H1 (cell line): Measurements from ENCODE around the gene TAF10. TPM values are rescaled to one million over a fixed set of nuclear protein-coding genes. Genes with fewer than 3 reads are reported as not detected.

ENCODE experiments used
- ASH2L ChIP-seq: fragments of 200-600, 300-600 bp; sonication (generic); IDR thresholded peaks from one replicate; pipeline ENCODE4 v1.7.1; 2017; ENCODE audit warnings: low read length
- BACH1 ChIP-seq: IDR thresholded peaks from 2 replicates; pipeline ENCODE4 v1.6.1; 2012; ENCODE audit warnings: low read length, improper control_type of control experiment
- BCL11A ChIP-seq, 2 experiments: IDR thresholded peaks; one replicate each; pipeline ENCODE4 v1.6.1; 2011; ENCODE audit warnings: low read depth in 2 of 2, low read length in 2 of 2, mild to moderate bottlenecking in 2 of 2
- CBX5 ChIP-seq: fragments of 300-800, 300-1000 bp; sonication (generic); IDR thresholded peaks from 2 replicates; pipeline ENCODE4 v1.7.1; 2016; ENCODE audit warnings: antibody characterized with exemption, low read length, low read depth
- CTBP2 ChIP-seq: IDR thresholded peaks from 2 replicates; pipeline ENCODE4 v1.7.0; 2011; ENCODE audit warnings: borderline replicate concordance, mild to moderate bottlenecking, moderate library complexity, mixed read lengths, low read length; ENCODE audit not compliant: insufficient read depth, insufficient read length
- EP300 ChIP-seq, 2 experiments: IDR thresholded peaks; 1 replicate in 1 of 2; 2 replicates in 1 of 2; pipeline ENCODE4 v1.6.1; 2011 to 2012; ENCODE audit warnings: low read depth in 2 of 2, low read length in 2 of 2, mild to moderate bottlenecking in 2 of 2, borderline replicate concordance in 1 of 2, inconsistent platforms in 1 of 2, moderate library complexity in 1 of 2
- FOSL1 ChIP-seq: IDR thresholded peaks from 2 replicates; pipeline ENCODE4 v1.6.1; 2011; ENCODE audit warnings: mild to moderate bottlenecking, low read depth, low read length, moderate library complexity; ENCODE audit not compliant: insufficient read depth
- MAFK ChIP-seq: IDR thresholded peaks from 2 replicates; pipeline ENCODE4 v1.6.1; 2012; ENCODE audit warnings: low read depth, mild to moderate bottlenecking, improper control_type of control experiment, low read length
- NANOG ChIP-seq: IDR thresholded peaks from 2 replicates; pipeline ENCODE4 v1.6.1; 2011; ENCODE audit warnings: low read length, low read depth, mild to moderate bottlenecking, inconsistent platforms; ENCODE audit not compliant: insufficient read depth, poor library complexity, severe bottlenecking
- RNF2 ChIP-seq: fragments of 200-900, 300-1000 bp; sonication (generic); IDR thresholded peaks from 2 replicates; pipeline ENCODE4 v1.7.1; 2016; ENCODE audit warnings: borderline replicate concordance, low read depth, mild to moderate bottlenecking, antibody characterized with exemption, low read length; ENCODE audit not compliant: poor library complexity, severe bottlenecking; ENCODE audit errors: missing control alignments
- SAP30 ChIP-seq: fragments of 300-600 bp; sonication (generic); IDR thresholded peaks from 2 replicates; pipeline ENCODE4 v1.7.1; 2012; ENCODE audit warnings: low read length, moderate library complexity, mild to moderate bottlenecking, inconsistent platforms; ENCODE audit not compliant: insufficient read depth, insufficient replicate concordance
- SIX5 ChIP-seq: IDR thresholded peaks from 2 replicates; pipeline ENCODE4 v1.6.1; 2011; ENCODE audit warnings: mild to moderate bottlenecking, low read depth, low read length
- SP4 ChIP-seq: IDR thresholded peaks from 2 replicates; pipeline ENCODE4 v1.6.1; 2012; ENCODE audit warnings: low read length, inconsistent platforms
- TAF1 ChIP-seq: IDR thresholded peaks from 2 replicates; pipeline ENCODE4 v1.6.1; 2011; ENCODE audit warnings: mild to moderate bottlenecking, low read depth, low read length
- TCF12 ChIP-seq: IDR thresholded peaks from 2 replicates; pipeline ENCODE4 v1.6.1; 2011; ENCODE audit warnings: low read depth, mild to moderate bottlenecking, low read length
- TEAD4 ChIP-seq: IDR thresholded peaks from 2 replicates; pipeline ENCODE4 v1.6.1; 2012; ENCODE audit warnings: low read depth, low read length, inconsistent platforms, mixed read lengths
- YY1 ChIP-seq: IDR thresholded peaks from 2 replicates; pipeline ENCODE4 v1.6.1; 2011; ENCODE audit warnings: low read depth, mild to moderate bottlenecking, low read length
- polyA plus RNA-seq, 7 experiments: library from polyadenylated mRNA; depleted of rRNA in 3 of 7; stranded (reverse) in 5 of 7; unstranded in 2 of 7; fragments of >200 nt in 5 of 7; fragments of 200-250 nt in 2 of 7; gene quantifications; 1 replicate in 5 of 7; 2 replicates in 1 of 7; 4 replicates in 1 of 7; pipeline versions ENCODE4 v1.2.1 to v1.2.3, GENCODE V29; 2011 to 2013; ENCODE audit warnings: missing spikeins in 2 of 7, mixed read lengths in 2 of 7
- total RNA-seq: library from RNA; stranded (reverse); fragmentation: NEBNext Ultra II Directional; extraction: Animal tissue kit (Norgen Biotek cat#: 25700); gene quantifications from 2 replicates; pipeline ENCODE4 v1.2.1, GENCODE V29; 2021
- TF ChIP-seq, protein P1 (sequence below): IDR thresholded peaks from 2 replicates; pipeline ENCODE4 v1.6.1; 2011; ENCODE audit warnings: low read length, improper control_type of control experiment
- TF ChIP-seq, protein P2 (sequence below): IDR thresholded peaks from 2 replicates; pipeline ENCODE4 v1.6.1; 2012; ENCODE audit warnings: inconsistent platforms
- TF ChIP-seq, protein P3 (sequence below): IDR thresholded peaks from 2 replicates; pipeline ENCODE4 v1.6.1; 2011; ENCODE audit warnings: low read depth, mild to moderate bottlenecking, low read length; ENCODE audit not compliant: insufficient read depth

Gene TAF10
- total and polyA plus RNA-seq, 2 of the 8 experiments (the other 6 are each of a cell fraction or from before 2014, with no cell fraction given): 128 to 213 TPM

DNA sequence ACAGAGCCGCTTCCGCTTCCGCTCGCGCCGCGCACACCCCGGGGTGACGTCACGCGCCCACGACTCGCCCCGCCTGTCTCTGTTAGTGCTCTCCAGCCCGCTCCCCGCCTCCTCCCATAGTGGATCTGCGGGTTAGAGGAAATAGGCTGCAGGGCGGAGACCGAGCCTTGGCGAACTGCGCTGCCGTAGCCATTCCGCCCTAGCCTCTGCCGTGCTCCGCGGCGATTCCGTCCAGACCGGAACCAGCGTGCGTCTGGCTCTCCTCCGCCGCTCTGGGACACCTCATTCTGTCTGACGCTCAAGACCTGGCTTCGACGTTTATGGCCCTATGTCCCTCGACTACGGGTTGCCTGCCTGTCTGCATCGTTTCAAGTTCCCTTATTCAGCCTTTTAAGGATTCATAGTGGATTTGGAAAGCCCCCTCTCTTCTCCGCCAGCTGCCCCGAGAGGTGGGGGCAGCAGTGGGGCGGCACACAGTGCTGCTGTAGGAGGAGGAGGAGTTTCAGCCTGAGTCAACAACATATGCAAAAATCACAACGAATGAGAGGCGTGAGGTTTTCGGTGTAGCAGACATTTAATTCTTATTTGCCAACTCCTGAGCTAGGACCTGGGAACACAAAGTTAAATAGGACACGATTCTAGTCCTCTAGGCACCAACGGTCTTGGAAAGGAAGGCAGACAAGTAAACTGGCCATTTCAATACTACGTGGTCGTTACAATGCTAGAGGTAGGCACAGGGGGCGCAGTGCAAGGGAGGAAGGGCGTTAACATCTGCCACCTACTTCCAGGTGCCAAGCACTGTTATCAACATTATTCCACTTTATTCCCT lies at the start of gene TAF10 (continued):
- TF ChIP-seq TCF12 (no peak), CTBP2 (no peak), EP300 (IDR thresholded peaks at IDR 0.05; ENCODE audit: borderline replicate concordance in 1 of 2, low read depth in 2 of 2, low read length in 2 of 2) (no peak), FOSL1 (no peak), BCL11A (IDR thresholded peaks at IDR 0.05; ENCODE audit: low read depth in 2 of 2, low read length in 2 of 2) (no peak), TEAD4 (no peak), MAFK (no peak), BACH1 (peak; percentile 44; the same call in 1 of the 2 replicates), SIX5 (no peak), SAP30 (peak; percentile 42), YY1 (peak; percentile 17; the same call in 1 of the 2 replicates), NANOG (no peak), SP4 (0 out of 2 replicates have a peak, but pooled peaks have one; percentile 73), TAF1 (peak; percentile 88), CBX5 (no peak), ASH2L (peak; percentile 92), RNF2 (no peak)
- TF ChIP-seq, protein P1, sequence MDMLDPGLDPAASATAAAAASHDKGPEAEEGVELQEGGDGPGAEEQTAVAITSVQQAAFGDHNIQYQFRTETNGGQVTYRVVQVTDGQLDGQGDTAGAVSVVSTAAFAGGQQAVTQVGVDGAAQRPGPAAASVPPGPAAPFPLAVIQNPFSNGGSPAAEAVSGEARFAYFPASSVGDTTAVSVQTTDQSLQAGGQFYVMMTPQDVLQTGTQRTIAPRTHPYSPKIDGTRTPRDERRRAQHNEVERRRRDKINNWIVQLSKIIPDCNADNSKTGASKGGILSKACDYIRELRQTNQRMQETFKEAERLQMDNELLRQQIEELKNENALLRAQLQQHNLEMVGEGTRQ: no peak
- TF ChIP-seq, protein P2, sequence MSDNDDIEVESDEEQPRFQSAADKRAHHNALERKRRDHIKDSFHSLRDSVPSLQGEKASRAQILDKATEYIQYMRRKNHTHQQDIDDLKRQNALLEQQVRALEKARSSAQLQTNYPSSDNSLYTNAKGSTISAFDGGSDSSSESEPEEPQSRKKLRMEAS: peak; percentile 59
- TF ChIP-seq, protein P3, sequence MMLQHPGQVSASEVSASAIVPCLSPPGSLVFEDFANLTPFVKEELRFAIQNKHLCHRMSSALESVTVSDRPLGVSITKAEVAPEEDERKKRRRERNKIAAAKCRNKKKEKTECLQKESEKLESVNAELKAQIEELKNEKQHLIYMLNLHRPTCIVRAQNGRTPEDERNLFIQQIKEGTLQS: no peak
- TF ChIP-seq, all 59 proteins: peak for 23
